K562 treated with DMSO at 1 percent for 24 hours (cell line): Measurements from ENCODE around the gene MEOX1. TPM values are rescaled to one million over a fixed set of nuclear protein-coding genes. Genes with fewer than 3 reads are reported as not detected.

Source experiments
- total RNA-seq: library from RNA; unstranded; fragments of 300-600 nt; gene quantifications from 2 replicates; pipeline ENCODE4 v1.2.3, GENCODE V29; 2022; ENCODE audit warnings: low read depth; ENCODE audit not compliant: insufficient read depth

MEOX1 gene
- not detected in 2 replicates for total RNA-seq

GRCh38 chr17:43661699-43662412 lies at the start of gene MEOX1:
MEOX1 (minus strand) TSS chr17:43661922; CDS start chr17:43661534, 388 bp downstream.

Other genes starting within 250 kb of the MEOX1 start
- gene DHX8, start 177.9 kb downstream of the MEOX1 start, total RNA-seq = 27.6 and 29.1 TPM in 2 replicates
- gene ETV4, start 115.6 kb downstream of the MEOX1 start, total RNA-seq = 51.7 and 52.3 TPM in 2 replicates
- not detected in 2 replicates for gene SOST, start 96.9 kb upstream of the MEOX1 start, total RNA-seq
- gene DUSP3, start 117.1 kb upstream of the MEOX1 start, total RNA-seq = 22.7 and 25.6 TPM in 2 replicates
- gene CFAP97D1, start 118.5 kb upstream of the MEOX1 start, total RNA-seq = not detected in 2 replicates
- gene MPP3, start 171.2 kb upstream of the MEOX1 start, total RNA-seq = 0.69 and 1.6 TPM in 2 replicates
- not detected in 2 replicates for gene CD300LG, start 185.3 kb upstream of the MEOX1 start, total RNA-seq
- 0.22 and 0.24 TPM in 2 replicates for gene MPP2, start 245.6 kb upstream of the MEOX1 start, total RNA-seq